Left renal cortex interstitium (tissue), 4 donors: ENCODE data around the gene RAB33B. TPM values are rescaled to one million over a fixed set of nuclear protein-coding genes. Genes with fewer than 3 reads are reported as not detected.

ENCODE experiments used
- DNase-seq, 4 donors: peaks; one replicate each; pipeline ENCODE4 v3.0.0-alpha.2; 2013; ENCODE audit warnings: low read depth in 4 of 4, low spot score in 2 of 4, missing footprints in 1 of 4
- polyA plus RNA-seq, 4 donors: library from polyadenylated mRNA; unstranded; fragments of 120-200 nt; gene quantifications; one replicate each; pipeline ENCODE4 v1.2.1, GENCODE V29; 2013; ENCODE audit not compliant: insufficient read length in 4 of 4

RAB33B gene
- polyA plus RNA-seq, 4 donors: 10.1 to 13.0 (median 11.4) TPM

GRCh38 chr4:139503622-139504166, 49.8 kb downstream of the RAB33B start:
- DNase-seq: no peak

DNA sequence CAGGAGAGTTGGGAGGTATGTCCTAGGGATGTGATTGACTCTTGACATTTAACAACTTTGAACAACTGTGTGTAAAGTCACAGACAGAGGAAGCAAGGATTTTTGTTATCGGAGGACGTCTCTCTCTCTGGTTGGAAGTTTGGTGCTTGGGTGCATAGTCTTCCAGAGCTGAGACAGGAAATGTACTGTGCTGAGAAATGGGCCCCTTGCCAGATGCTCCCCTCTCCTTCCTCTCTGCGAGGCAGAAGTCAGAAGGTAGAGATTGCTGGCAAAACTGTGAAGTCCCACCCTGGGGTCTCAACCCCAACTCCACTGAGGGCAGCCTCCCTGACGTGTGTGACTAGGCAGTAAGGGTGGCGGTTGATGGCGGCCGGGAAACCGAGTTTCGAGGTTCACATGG, 52.9 kb downstream of the RAB33B start:
- DNase-seq: no peak

DNA sequence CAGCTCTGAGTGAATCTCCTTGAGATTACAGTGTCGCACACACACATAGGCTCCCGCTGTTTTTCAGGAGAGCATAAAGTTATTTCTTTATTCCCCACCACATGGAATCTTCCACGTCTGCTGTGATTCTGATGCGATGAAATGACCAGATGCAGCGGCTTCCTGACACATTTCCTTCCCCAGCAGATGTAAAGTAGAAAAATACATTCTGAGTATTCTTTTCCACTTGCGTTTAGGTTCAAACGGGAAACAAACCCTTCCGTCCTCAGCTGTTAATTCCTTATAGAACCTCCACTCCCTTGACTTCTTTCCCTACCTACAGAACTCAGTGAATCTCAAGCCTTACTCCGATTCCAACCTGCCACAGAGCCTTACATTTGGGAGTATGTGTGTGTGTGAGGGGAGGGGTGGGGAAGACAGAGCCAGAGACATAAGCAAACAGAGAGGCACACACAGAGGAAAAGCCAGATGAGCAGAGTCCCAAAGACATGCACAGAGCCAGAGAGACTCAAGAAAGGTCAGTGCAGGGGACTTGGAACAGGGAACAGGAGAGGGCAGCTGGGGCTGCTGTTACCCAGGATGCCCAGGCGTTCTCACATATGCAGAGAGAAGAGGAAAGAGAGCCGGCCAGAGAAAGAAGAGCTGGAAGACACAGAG, 54.8 kb downstream of the RAB33B start:
- DNase-seq: no peak

DNA sequence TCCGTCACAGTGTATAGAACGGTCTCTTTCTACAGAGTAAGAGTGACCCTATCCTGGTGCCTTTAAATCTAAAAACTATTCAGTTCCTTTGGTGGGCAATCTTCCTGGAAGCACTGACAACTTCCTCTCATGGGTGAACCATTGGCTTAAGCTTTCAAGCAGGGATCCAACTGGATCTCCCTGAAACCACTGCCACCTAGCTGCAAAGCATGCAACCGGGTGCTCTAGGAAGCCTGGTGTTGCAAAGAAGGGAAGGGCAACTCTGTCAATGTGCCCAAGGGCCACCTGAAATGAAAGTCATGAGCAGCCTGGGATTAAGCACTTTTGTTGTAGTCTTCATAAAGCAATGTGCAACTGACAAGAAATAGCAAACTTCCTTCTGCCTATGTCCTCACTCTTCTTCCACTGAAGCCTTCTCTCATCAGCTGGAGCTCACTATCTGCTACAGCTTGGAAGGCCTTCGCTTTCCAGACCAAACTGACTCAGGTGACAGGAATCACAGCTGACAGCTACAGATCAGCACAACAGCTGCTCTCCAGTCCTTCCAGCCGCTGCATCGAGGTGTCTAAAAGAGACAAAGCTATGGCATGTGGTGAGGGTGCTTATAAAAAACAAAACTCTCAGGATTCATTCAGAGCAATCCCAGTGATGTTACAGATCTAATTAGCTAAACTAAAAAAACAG, 55.9 kb downstream of the RAB33B start:
- DNase-seq: no peak

- DNase-seq: no peak
Measured at GRCh38 chr4:139511320-139511719, 57.4 kb downstream of the RAB33B start.

- DNase-seq: no peak
Measured at GRCh38 chr4:139514382-139515059, 60.6 kb downstream of the RAB33B start.

- DNase-seq: no peak
Measured at GRCh38 chr4:139515531-139515958, 61.6 kb downstream of the RAB33B start.

- no peak for DNase-seq
Measured at GRCh38 chr4:139521754-139522401, 68.0 kb downstream of the RAB33B start.

GRCh38 chr4:139522457-139522856, 68.5 kb downstream of the RAB33B start:
- no peak for DNase-seq

DNA sequence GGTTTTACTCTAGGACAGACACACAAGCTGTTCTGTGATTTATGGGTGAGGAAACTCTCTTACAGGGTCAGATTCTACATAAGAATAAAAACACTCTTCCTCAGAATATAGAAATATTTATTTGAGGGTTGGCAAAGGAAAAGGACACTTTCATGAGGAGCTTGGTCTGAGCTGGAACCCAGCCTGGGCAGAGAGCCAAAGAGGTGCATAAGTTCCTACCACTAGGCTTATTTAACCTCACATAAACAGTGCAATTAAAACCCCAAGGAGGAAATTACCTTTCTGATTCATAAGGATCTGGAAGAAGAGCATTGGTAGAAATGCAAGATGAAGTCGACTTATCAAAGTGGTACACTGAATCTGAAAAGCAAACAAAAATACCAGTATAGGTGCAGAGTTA, 69.2 kb downstream of the RAB33B start:
- DNase-seq: no peak

- no peak for DNase-seq
Measured at GRCh38 chr4:139524062-139524631, 70.2 kb downstream of the RAB33B start.

DNA sequence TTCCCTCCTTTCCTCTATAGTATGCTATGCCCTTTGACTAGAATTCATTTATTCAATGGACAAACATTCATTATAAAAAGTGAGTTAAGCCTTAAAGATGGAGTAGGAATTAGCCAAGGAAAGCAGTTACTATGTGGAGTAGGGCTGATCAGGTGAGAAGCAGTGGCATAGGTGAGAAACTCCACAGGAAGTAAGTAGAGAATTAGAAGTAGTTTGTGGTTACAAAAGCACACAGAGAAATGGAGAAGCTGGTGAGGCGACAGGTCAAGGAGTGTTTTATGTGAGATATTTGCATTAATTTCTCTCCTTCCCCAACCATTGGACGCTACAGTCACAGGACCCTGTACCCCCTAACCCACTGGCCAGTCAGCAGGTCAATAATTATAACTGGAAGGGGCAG, 71.5 kb downstream of the RAB33B start:
- DNase-seq: no peak

Other genes starting within 250 kb of the RAB33B start
- gene MGARP, start 173.9 kb upstream of the RAB33B start, polyA plus RNA-seq: under 1 TPM in 3 of 4 donors, not detected in 1; 0.44 to 0.52 (median 0.48) TPM
- 10 to 100 TPM; 29.3 to 38.3 (median 35.2) TPM for gene NAA15, start 152.6 kb upstream of the RAB33B start, polyA plus RNA-seq
- 100 to 1,000 TPM in 1 of 4 donors, 10 to 100 TPM in 3; 92.4 to 127 (median 92.9) TPM for gene NDUFC1, start 151.6 kb upstream of the RAB33B start, polyA plus RNA-seq
- 10 to 100 TPM; 12.6 to 13.1 (median 12.7) TPM for gene SETD7, start 102.1 kb downstream of the RAB33B start, polyA plus RNA-seq
- 10 to 100 TPM; 51.4 to 59.5 (median 55.9) TPM for gene MGST2, start 211.7 kb downstream of the RAB33B start, polyA plus RNA-seq